Retinal pigment epithelial cell (primary cell): ENCODE data around the gene LINC00305.

ENCODE experiments used
- DNase-seq: peaks from one replicate; pipeline ENCODE4 v3.0.0-alpha.2; 2010; ENCODE audit warnings: low read depth
- H3K4me3 ChIP-seq: 2 replicates; pipeline ENCODE4 v1.5.1; 2011; ENCODE audit warnings: mild to moderate bottlenecking, low read length, control low read depth, moderate library complexity
- TF ChIP-seq, protein P1 (sequence below): conservative IDR thresholded peaks from 2 replicates; pipeline ENCODE4 v1.5.1; 2011; ENCODE audit warnings: low read depth, low read length, control low read depth, inconsistent platforms

LINC00305 gene

DNA sequence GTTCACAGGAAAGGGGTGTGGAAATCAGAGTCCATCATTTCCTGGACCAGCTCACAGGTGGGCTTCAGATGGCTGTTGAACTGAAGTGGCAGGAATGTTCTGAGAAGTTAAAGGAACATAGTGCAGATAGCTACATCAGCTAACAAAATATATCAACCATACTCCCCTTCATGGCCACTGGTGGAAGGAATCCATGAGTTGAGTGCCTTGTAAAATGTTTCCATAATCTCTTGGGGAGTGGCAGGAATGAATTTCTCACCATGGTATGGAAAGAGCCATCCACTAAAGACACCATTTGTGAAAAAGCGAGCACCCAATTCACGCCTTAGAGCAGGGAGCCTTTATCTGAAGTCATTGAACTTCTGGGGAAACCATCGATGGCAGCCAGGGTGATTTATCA lies at the start of gene LINC00305:
TSS of gene LINC00305 (minus strand) at position 101 of the 400 bp plus-strand sequence.
- no peak for DNase-seq
- TF ChIP-seq, protein P1, sequence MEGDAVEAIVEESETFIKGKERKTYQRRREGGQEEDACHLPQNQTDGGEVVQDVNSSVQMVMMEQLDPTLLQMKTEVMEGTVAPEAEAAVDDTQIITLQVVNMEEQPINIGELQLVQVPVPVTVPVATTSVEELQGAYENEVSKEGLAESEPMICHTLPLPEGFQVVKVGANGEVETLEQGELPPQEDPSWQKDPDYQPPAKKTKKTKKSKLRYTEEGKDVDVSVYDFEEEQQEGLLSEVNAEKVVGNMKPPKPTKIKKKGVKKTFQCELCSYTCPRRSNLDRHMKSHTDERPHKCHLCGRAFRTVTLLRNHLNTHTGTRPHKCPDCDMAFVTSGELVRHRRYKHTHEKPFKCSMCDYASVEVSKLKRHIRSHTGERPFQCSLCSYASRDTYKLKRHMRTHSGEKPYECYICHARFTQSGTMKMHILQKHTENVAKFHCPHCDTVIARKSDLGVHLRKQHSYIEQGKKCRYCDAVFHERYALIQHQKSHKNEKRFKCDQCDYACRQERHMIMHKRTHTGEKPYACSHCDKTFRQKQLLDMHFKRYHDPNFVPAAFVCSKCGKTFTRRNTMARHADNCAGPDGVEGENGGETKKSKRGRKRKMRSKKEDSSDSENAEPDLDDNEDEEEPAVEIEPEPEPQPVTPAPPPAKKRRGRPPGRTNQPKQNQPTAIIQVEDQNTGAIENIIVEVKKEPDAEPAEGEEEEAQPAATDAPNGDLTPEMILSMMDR, result no peak
- H3K4me3 ChIP-seq, result no peak within 1 kb of the TSS

DNA sequence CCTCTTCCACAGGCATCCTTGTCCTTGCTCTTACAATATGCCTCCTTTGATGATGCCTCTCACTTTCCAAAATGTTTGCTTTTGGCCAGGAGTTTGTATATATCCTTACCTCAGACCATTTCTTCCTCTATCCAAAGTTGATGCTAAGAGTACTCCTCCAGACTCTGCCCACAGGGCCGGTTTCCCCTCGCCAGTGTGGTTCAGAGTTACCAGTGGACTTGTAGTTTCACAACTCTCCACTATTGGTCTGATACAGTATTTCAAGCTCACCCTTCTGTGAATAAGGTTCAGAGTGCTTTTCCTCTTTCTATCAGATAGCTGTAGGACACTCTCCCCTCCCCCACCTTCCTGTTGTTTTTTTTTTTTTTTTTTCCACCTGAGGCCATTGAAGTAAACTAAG lies 42.2 kb upstream of the LINC00305 start:
- DNase-seq, result no peak
- H3K4me3 ChIP-seq, result no peak overlapping the region

DNA sequence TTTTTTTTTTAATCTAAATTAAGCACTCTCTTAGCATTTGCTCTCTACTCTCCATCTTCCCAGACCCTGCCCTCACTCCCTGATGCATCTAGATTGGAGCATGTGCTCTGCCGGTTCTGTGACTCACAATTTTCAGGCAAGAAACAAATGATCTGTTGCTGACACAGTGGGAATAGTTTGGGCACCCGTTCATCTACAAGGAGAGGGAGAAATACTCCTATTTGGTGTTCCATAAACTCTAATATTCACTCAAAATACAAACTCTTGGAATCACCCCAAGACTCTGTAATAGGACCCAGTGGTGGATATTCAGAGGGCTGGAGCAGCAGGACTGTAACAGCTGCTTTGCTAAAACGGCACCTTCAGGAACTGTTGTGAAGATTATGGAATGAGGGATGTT lies 37.1 kb upstream of the LINC00305 start:
- TF ChIP-seq, protein P1, result no peak
- no peak overlapping the region for H3K4me3 ChIP-seq
- DNase-seq, result no peak

More for the DNA sequence above, 42.2 kb upstream of the LINC00305 start:
- TF ChIP-seq, protein P1, result no peak

DNA sequence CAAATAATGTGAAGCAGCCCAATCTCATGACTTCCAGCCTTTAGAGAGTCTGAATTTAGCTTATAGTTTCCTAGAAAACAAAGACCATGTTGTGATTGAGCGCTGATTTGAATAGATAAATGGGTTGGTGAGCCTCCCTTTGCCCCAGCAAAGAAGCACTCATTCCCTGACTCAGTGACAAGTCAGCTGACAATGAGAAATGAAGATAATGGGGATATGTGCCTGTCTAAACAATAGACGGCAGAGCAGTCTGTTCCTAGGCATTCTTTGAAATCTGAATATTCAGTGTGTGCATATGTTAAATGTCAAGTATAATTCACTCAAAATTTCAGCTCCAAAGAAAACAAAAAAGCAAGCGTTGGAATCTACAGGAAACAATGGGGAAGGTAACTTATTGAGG lies 34.8 kb upstream of the LINC00305 start:
- no peak overlapping the region for H3K4me3 ChIP-seq
- TF ChIP-seq, protein P1, result no peak
- no peak for DNase-seq

DNA sequence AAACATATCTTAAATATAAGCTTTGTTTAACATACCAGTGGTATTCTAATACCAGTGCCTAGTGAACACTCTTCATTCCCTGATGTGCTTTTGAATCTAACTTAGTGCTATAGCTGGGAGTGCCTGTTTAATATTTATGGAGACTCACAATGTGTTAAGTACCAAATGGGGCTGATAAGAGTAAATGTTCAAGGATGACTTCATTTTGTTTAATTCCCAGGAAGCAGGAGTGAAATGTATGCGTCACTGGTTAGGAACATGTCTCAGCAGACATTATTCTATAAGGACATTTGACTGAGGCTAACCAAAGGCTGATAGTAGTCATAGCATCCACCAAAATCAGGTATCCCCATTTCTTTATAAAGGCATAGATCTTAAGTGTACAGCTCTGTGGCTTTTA lies 31.7 kb upstream of the LINC00305 start:
- TF ChIP-seq, protein P1, result no peak
- no peak overlapping the region for H3K4me3 ChIP-seq
- no peak for DNase-seq

DNA sequence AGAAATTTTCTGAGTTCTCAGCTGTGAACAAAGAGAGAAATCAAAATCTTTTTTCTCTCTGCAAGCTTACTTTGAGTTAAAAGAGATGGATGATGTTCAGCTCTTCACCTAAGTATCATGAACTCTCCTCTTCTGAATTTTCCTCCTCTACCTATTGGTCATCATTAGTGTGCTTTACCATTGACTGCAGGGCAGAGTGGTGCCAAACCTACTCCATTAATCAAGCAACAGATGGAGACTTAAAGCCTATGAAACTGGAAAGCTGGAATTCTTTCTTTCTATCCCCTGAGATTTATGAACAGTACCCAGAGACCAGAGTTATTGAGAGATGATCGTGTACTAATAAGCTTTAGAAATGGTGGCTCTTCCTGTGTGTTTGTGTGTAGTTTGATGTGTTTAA lies 31.3 kb upstream of the LINC00305 start:
- TF ChIP-seq, protein P1, result no peak
- H3K4me3 ChIP-seq, result no peak overlapping the region
- no peak for DNase-seq

DNA sequence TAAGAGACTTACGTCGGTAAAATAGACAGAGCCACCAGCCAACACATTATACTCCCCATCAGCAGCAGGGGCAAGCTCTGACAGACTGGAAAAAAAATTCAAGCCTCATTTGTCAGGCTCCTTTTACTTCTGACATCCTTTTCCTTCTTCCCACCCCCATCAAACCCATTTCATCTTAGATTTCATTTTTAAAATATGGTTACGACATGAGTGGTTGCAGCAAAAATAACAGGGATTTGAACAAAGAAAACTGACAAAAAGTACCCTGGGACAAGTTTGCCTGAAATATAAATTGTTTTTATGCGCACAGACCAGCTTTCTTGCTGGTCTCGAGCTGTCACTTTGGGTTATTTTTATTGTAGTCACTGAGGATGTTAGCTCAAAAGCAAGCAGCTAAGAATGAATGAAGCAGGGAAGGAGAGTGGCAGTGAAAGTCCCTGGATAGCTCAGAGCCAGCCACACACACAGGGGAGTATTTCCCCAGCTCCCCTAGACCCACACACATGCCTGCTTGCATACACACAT lies 30.7 kb upstream of the LINC00305 start:
- no peak for DNase-seq
- TF ChIP-seq, protein P1, result no peak

More for the DNA sequence above, 30.7 kb upstream of the LINC00305 start:
- H3K4me3 ChIP-seq, result no peak overlapping the region
